NCI-H2171 (cell line): ENCODE results near the gene GPC6.

ENCODE experiments used
- DNase-seq: peaks from one replicate; lab custom pipeline; 2025; lab: John Stamatoyannopoulos, UW

Gene GPC6

GRCh38 chr13:94345374-94346195, 1119.0 kb downstream of the GPC6 start:
- peak; percentile 17 for DNase-seq

GRCh38 chr13:94346261-94347019, 1119.8 kb downstream of the GPC6 start:
- DNase-seq = no peak

GRCh38 chr13:94351292-94351990, 1124.8 kb downstream of the GPC6 start:
- DNase-seq = no peak

- DNase-seq = no peak
These were observed 1125.5 kb downstream of the GPC6 start for GRCh38 chr13:94352057-94352456.

- no peak for DNase-seq
These were observed 1126.6 kb downstream of the GPC6 start for GRCh38 chr13:94353167-94353710.

GRCh38 chr13:94359875-94360274, 1133.3 kb downstream of the GPC6 start:
- no peak for DNase-seq

- DNase-seq = peak; percentile 72
These were observed 1135.9 kb downstream of the GPC6 start for GRCh38 chr13:94362411-94362909.

- DNase-seq = no peak
These were observed 1140.1 kb downstream of the GPC6 start for GRCh38 chr13:94366677-94367076.

- DNase-seq = no peak
These were observed 1143.4 kb downstream of the GPC6 start for GRCh38 chr13:94369972-94370436.

- no peak for DNase-seq
These were observed 1145.2 kb downstream of the GPC6 start for GRCh38 chr13:94371855-94372254.

- peak; percentile 77 for DNase-seq
These were observed 1155.9 kb downstream of the GPC6 start for GRCh38 chr13:94382517-94382916.

- no peak for DNase-seq
These were observed 1156.4 kb downstream of the GPC6 start for GRCh38 chr13:94382960-94383359.

- peak; percentile 37 for DNase-seq
These were observed 1157.8 kb downstream of the GPC6 start for GRCh38 chr13:94384231-94384905.

GRCh38 chr13:94387047-94387446, 1160.4 kb downstream of the GPC6 start:
- no peak for DNase-seq

GRCh38 chr13:94389604-94390351, 1163.2 kb downstream of the GPC6 start:
- no peak for DNase-seq

GRCh38 chr13:94390881-94391280, 1164.3 kb downstream of the GPC6 start:
- DNase-seq = no peak

- DNase-seq = no peak
These were observed 1168.1 kb downstream of the GPC6 start for GRCh38 chr13:94394723-94395122.

- DNase-seq = no peak
These were observed 1169.3 kb downstream of the GPC6 start for GRCh38 chr13:94395860-94396259.

- no peak for DNase-seq
These were observed 1173.2 kb downstream of the GPC6 start for GRCh38 chr13:94399812-94400211.

GRCh38 chr13:94400874-94401273, 1174.3 kb downstream of the GPC6 start:
- DNase-seq = no peak
